SK-N-SH (cell line): ENCODE results near the gene C1QL1. TPM values are rescaled to one million over a fixed set of nuclear protein-coding genes. Genes with fewer than 3 reads are reported as not detected.

Experiments
- CTCF ChIA-PET: fragments of 300-600, 350-600 bp; formaldehyde crosslinking; extraction: SDS; loops from one replicate; lab custom pipeline; 2021; lab: Yijun Ruan, JAX
- POLR2A ChIA-PET: fragments of 350-600 bp; sonication (Branson Sonifier 250); formaldehyde crosslinking; extraction: SDS; loops from one replicate; lab custom pipeline; 2020; ENCODE audit warnings: antibody characterized with exemption, inconsistent platforms; lab: Yijun Ruan, JAX
- DNase-seq: peaks from one replicate; pipeline ENCODE4 v3.0.0; 2012
- H2AFZ ChIP-seq: fragments of 200-600 bp; sonication (generic); 2 replicates; pipeline ENCODE4 v1.8.1; 2016; ENCODE audit warnings: antibody characterized with exemption, mild to moderate bottlenecking, low read depth
- H3F3A ChIP-seq: fragments of 200-600 bp; sonication (generic); replicated peaks from 2 replicates; pipeline ENCODE3; 2016; ENCODE audit warnings: antibody characterized with exemption, mild to moderate bottlenecking; ENCODE audit not compliant: insufficient read depth
- H3K27ac ChIP-seq, 2 experiments: fragments of 200-500 bp in 1 of 2; fragments of 200-600 bp in 1 of 2; sonication (Bioruptor generic) in 1 of 2; sonication (generic), shearing (Covaris generic) in 1 of 2; 2 replicates each; pipeline versions ENCODE4 v1.5.1 to v1.6.1; 2014 to 2016; ENCODE audit warnings: low read depth in 2 of 2, inconsistent platforms in 1 of 2, low read length in 1 of 2, mild to moderate bottlenecking in 1 of 2, mixed read lengths in 1 of 2
- H3K27me3 ChIP-seq: fragments of 200-600 bp; sonication (generic), shearing (Covaris generic); 2 replicates; pipeline ENCODE4 v1.6.1; 2016; ENCODE audit warnings: mixed run types; ENCODE audit not compliant: insufficient read depth
- H3K36me3 ChIP-seq, 2 experiments: fragments of 200-500 bp in 1 of 2; fragments of 200-600 bp in 1 of 2; sonication (Bioruptor generic) in 1 of 2; sonication (generic) in 1 of 2; replicated peaks in 1 of 2; 2 replicates each; pipeline versions ENCODE3 to v1.5.1; 2014 to 2016; ENCODE audit warnings: low read length in 1 of 2, mild to moderate bottlenecking in 1 of 2; ENCODE audit not compliant: insufficient read depth in 2 of 2, control insufficient read depth in 1 of 2
- H3K4me1 ChIP-seq, 2 experiments: fragments of 200-500 bp in 1 of 2; fragments of 200-600 bp in 1 of 2; sonication (Bioruptor generic) in 1 of 2; sonication (generic), shearing (Covaris generic) in 1 of 2; 2 replicates each; pipeline versions ENCODE4 v1.5.1 to v1.6.1; 2014 to 2016; ENCODE audit warnings: low read depth in 1 of 2, low read length in 1 of 2, mixed run types in 1 of 2; ENCODE audit not compliant: insufficient read depth in 2 of 2, control insufficient read depth in 1 of 2
- H3K4me2 ChIP-seq: fragments of 200-600 bp; sonication (generic), shearing (Covaris generic); 2 replicates; pipeline ENCODE4 v1.6.1; 2017; ENCODE audit warnings: mixed run types
- H3K4me3 ChIP-seq, 2 experiments: fragments of 200-500 bp in 1 of 2; fragments of 200-600 bp in 1 of 2; sonication (Bioruptor generic) in 1 of 2; sonication (generic), shearing (Covaris generic) in 1 of 2; 2 replicates each; pipeline versions ENCODE4 v1.5.1 to v1.8.1; 2014 to 2016; ENCODE audit warnings: low read depth in 2 of 2, inconsistent platforms in 1 of 2, low read length in 1 of 2, mild to moderate bottlenecking in 1 of 2, mixed read lengths in 1 of 2, moderate library complexity in 1 of 2
- H3K79me2 ChIP-seq: fragments of 200-600 bp; sonication (generic); 2 replicates; pipeline ENCODE4 v1.8.1; 2017; ENCODE audit warnings: mild to moderate bottlenecking; ENCODE audit not compliant: insufficient read depth
- H3K9ac ChIP-seq: fragments of 200-600 bp; sonication (generic); 2 replicates; pipeline ENCODE4 v1.6.1; 2017; ENCODE audit warnings: mixed run types
- H3K9me2 ChIP-seq: fragments of 200-600 bp; sonication (generic); 2 replicates; pipeline ENCODE4 v1.6.1; 2017; ENCODE audit warnings: mixed run types
- H3K9me3 ChIP-seq: fragments of 200-600 bp; sonication (generic); 2 replicates; pipeline ENCODE4 v1.6.1; 2017; ENCODE audit warnings: mixed run types, mild to moderate bottlenecking, moderate library complexity
- H4K20me1 ChIP-seq: fragments of 200-600 bp; sonication (generic); 2 replicates; pipeline ENCODE4 v1.6.1; 2017; ENCODE audit warnings: mild to moderate bottlenecking, mixed run types; ENCODE audit not compliant: insufficient read depth
- EP300 ChIP-seq, 2 experiments: IDR thresholded peaks; 2 replicates each; pipeline versions ENCODE4 v1.4.0 to v1.6.1; 2012; ENCODE audit warnings: borderline replicate concordance in 1 of 2, low read depth in 1 of 2, low read length in 1 of 2
- EZH2phosphoT487 ChIP-seq: fragments of 200-600 bp; sonication (generic); IDR thresholded peaks from 2 replicates; pipeline ENCODE4 v1.6.1; 2017; ENCODE audit warnings: low read depth, mixed run types, mild to moderate bottlenecking, antibody characterized with exemption, moderate library complexity, borderline replicate concordance
- FOXM1 ChIP-seq: IDR thresholded peaks from 2 replicates; pipeline ENCODE4 v1.4.0; 2012; ENCODE audit warnings: low read depth, mild to moderate bottlenecking
- MEF2A ChIP-seq: IDR thresholded peaks from 2 replicates; pipeline ENCODE4 v1.4.0; 2012; ENCODE audit warnings: low read depth, borderline replicate concordance
- POLR2AphosphoS5 ChIP-seq: IDR thresholded peaks from 2 replicates; pipeline ENCODE4 v1.6.1; 2012; ENCODE audit warnings: low read depth, low read length
- RFX5 ChIP-seq: IDR thresholded peaks from 2 replicates; pipeline ENCODE4 v1.6.1; 2012; ENCODE audit warnings: mild to moderate bottlenecking, improper control_type of control experiment, low read length
- RXRA ChIP-seq: IDR thresholded peaks from 2 replicates; pipeline ENCODE4 v1.4.0; 2012; ENCODE audit warnings: low read depth, mild to moderate bottlenecking, borderline replicate concordance
- TAF1 ChIP-seq: IDR thresholded peaks from 2 replicates; pipeline ENCODE4 v1.6.1; 2012; ENCODE audit warnings: low read depth, mild to moderate bottlenecking, low read length, moderate library complexity, borderline replicate concordance
- YY1 ChIP-seq: IDR thresholded peaks from 2 replicates; pipeline ENCODE4 v1.4.0; 2012; ENCODE audit warnings: low read depth, mild to moderate bottlenecking
- WGBS: methylation state at CpG from one replicate; pipeline ENCODE4 v1.1.6; 2017; ENCODE audit warnings: low lambda C conversion rate; 5-methylcytosine and 5-hydroxymethylcytosine counted together
- polyA plus RNA-seq, 3 experiments: library from polyadenylated mRNA; depleted of rRNA; stranded (reverse); fragments of >200 nt; gene quantifications; 2 replicates each; pipeline ENCODE4 v1.2.3, GENCODE V29; 2012
- TF ChIP-seq, protein P1 (sequence below): fragments of 150-350 bp; IDR thresholded peaks from 2 replicates; pipeline ENCODE4 v1.6.1; 2016; ENCODE audit warnings: mild to moderate bottlenecking, low read depth, low read length
- TF ChIP-seq, protein P2 (sequence below): IDR thresholded peaks from 2 replicates; pipeline ENCODE4 v1.4.0; 2012; ENCODE audit warnings: low read depth, borderline replicate concordance

The C1QL1 gene
- polyA plus RNA-seq, 1 of the 3 experiments (the other 2 are of a cell fraction) = 11.9 TPM

DNA sequence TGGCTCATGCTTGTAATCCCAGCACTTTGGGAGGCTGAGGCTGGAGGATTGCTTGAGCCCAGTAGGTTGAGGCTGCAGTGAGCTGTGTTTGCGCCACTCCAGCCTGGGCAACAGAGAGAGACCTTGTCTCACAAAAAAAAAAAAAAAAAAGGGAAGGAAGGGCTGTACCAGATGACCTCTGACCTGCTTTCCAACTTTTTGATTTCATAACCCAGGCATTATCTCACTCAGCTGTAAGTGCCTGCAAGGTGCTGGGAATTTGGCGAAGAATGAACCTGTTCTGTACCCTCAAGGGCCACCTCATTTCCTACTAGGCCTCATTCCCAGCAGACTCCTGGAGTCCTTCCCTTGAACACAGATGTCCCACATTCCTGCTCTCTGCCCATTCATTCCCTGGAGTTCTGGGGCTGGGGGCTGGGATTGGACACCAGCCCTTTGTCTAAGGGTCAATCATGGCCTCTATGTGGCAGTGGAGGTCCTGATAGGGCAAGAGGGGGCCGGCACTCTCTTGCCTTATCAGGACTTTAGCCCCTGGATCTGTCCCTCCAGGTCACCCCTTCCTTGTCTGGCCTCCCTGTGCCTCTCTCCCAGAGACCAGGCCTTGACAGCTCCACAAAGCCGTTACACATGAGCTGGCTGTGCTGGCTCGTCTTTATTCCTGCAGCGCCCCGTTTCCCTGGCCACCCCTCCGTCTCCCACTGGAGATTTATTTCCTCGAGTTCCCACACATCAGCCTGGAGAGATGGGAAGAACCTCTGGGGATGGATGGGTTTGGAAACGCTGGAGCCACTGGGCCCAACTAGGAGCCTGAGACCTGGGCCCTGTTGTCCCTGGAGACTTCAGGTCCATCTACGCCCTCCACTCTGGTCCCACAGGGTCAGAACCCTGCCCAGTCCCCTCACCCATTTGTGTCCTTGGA lies 52.0 kb downstream of the C1QL1 start:
- Histone ChIP-seq H3K9me2 (no peaks in the 10 kb centered on the region), H3K36me3 (no peaks in the 10 kb centered on the region), H3K4me2 (peak overlapping the region; percentile 58; the same call in 1 of the 2 replicates), H3K27me3 (no peaks in the 10 kb centered on the region), H2AFZ (peak overlapping the region; percentile 82; the same call in 1 of the 2 replicates), H3K9me3 (no peaks in the 10 kb centered on the region), H3K4me3 (no peak overlapping the region), H3K4me1 (peaks cover 16 to 18% of the 10 kb centered on the region in 2 experiments; a peak in 3 of 4 replicates), H3K9ac (peak overlapping the region; percentile 62), H3K79me2 (no peaks in the 10 kb centered on the region), H3K27ac (peak overlapping the region in 1 of 2 experiments; percentile 78; a peak in 2 of 4 replicates), H4K20me1 (no peaks in the 10 kb centered on the region), H3F3A (peaks cover 12% of the 10 kb centered on the region)
- 90% methylated on average over 10 of the region's 11 CpGs for WGBS
- POLR2A ChIA-PET = no interaction called here
- TF ChIP-seq RXRA (no peak), FOXM1 (no peak), TAF1 (no peak), EP300 (IDR thresholded peaks at IDR 0.05; ENCODE audit: borderline replicate concordance in 1 of 2, low read depth in 1 of 2, low read length in 1 of 2) (no peak), YY1 (no peak), MEF2A (no peak), EZH2phosphoT487 (no peak), POLR2AphosphoS5 (no peak)
- TF ChIP-seq, protein P1, sequence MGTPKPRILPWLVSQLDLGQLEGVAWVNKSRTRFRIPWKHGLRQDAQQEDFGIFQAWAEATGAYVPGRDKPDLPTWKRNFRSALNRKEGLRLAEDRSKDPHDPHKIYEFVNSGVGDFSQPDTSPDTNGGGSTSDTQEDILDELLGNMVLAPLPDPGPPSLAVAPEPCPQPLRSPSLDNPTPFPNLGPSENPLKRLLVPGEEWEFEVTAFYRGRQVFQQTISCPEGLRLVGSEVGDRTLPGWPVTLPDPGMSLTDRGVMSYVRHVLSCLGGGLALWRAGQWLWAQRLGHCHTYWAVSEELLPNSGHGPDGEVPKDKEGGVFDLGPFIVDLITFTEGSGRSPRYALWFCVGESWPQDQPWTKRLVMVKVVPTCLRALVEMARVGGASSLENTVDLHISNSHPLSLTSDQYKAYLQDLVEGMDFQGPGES = no peak
- TF ChIP-seq, protein P2, sequence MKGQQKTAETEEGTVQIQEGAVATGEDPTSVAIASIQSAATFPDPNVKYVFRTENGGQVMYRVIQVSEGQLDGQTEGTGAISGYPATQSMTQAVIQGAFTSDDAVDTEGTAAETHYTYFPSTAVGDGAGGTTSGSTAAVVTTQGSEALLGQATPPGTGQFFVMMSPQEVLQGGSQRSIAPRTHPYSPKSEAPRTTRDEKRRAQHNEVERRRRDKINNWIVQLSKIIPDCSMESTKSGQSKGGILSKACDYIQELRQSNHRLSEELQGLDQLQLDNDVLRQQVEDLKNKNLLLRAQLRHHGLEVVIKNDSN = no peak
- CTCF ChIA-PET = interaction anchor here (1.3 to 17.2 kb wide), 5 partner anchors 16 to 219 kb away, joined by 4 to 433 read pairs (median 9); partner anchors contain the start of gene ACBD4
- DNase-seq = peak; percentile 26

DNA sequence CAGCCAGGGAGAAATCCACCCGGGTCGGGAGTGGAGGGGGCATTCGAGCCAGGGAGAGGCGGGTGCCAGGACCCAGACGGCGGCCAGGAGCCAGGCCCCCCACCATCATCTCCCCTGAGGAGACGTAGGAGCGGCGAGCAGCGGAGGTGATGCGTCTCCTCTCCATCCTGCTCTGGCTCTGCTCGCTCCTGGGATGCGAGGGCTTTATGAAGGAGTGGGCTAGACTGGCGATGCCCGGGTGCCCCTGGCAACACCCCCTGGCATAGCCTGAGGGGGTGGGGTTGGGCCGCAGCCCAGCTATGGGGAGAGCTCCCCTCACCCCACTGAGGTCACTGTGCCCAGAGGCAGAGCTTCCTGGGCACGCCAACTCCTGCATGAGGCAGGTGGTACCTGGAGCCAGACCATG lies 52.8 kb downstream of the C1QL1 start, which contains the start of gene GFAP:
Gene GFAP, minus strand, starts transcription at position 180 of the 406 bp plus-strand sequence. Its CDS starts 14 bp downstream, at position 166.
- Histone ChIP-seq H4K20me1 (no peaks in the 10 kb centered on the region), H3K9ac (peak within 1 kb of the TSS; percentile 62), H3K9me3 (no peaks in the 10 kb centered on the region), H3K27me3 (no peaks in the 10 kb centered on the region), H3K4me2 (peak within 1 kb of the TSS; percentile 58; the same call in 1 of the 2 replicates), H3F3A (peaks cover 12% of the 10 kb centered on the region), H3K9me2 (no peaks in the 10 kb centered on the region), H3K4me3 (no peak within 1 kb of the TSS), H3K27ac (peak within 1 kb of the TSS in 1 of 2 experiments; percentile 78; a peak in 2 of 4 replicates), H3K4me1 (peaks cover 16 to 22% of the 10 kb centered on the region in 2 experiments; a peak in 3 of 4 replicates), H3K36me3 (no peaks in the 10 kb centered on the region), H2AFZ (peak within 1 kb of the TSS; percentile 82; the same call in 1 of the 2 replicates), H3K79me2 (no peaks in the 10 kb centered on the region)
- DNase-seq = peak; percentile 22
- TF ChIP-seq, protein P1 = no peak
- TF ChIP-seq EP300 (IDR thresholded peaks at IDR 0.05; ENCODE audit: borderline replicate concordance in 1 of 2, low read depth in 1 of 2, low read length in 1 of 2) (no peak), POLR2AphosphoS5 (no peak), RFX5 (no peak)
- ChIA-PET CTCF (interaction anchor here (1.1 to 7.3 kb wide), 4 partner anchors 105 to 220 kb away, joined by 3 to 79 read pairs (median 7); partner anchors contain the start of gene ACBD4), POLR2A (no interaction called here)
- WGBS = 92% methylated on average over 13 of the region's 17 CpGs
